Prostate gland (tissue), 2 donors: ENCODE results near the gene SIDT1. TPM values are rescaled to one million over a fixed set of nuclear protein-coding genes. Genes with fewer than 3 reads are reported as not detected.

Source experiments
- DNase-seq: peaks from one replicate; pipeline ENCODE4 v3.0.0-alpha.2; 2019; ENCODE audit warnings: low spot score
- H3K27ac ChIP-seq, 2 donors: fragments of 200-600 bp; sonication (generic); 2 replicates each; pipeline ENCODE4 v1.5.1; 2017 to 2019
- H3K27me3 ChIP-seq: fragments of 200-600 bp; sonication (generic); replicated peaks from 2 replicates; pipeline ENCODE4 v1.5.1; 2019; ENCODE audit not compliant: insufficient read depth
- H3K36me3 ChIP-seq, 2 donors: fragments of 200-600 bp; sonication (generic); 1 replicate in 1 of 2; 2 replicates in 1 of 2; pipeline versions ENCODE4 v1.5.1 to v1.8.1; 2017 to 2019
- H3K4me1 ChIP-seq: fragments of 200-600 bp; sonication (generic); replicated peaks from 2 replicates; pipeline ENCODE4 v1.5.1; 2019
- H3K4me3 ChIP-seq, 2 donors: fragments of 200-600 bp; sonication (generic); 2 replicates each; pipeline ENCODE4 v1.5.1; 2017 to 2019
- H3K9me3 ChIP-seq: fragments of 200-600 bp; sonication (generic); 2 replicates; pipeline ENCODE4 v1.5.1; 2017
- CTCF ChIP-seq, 4 experiments: fragments of 200-600 bp in 2 of 4; fragments of 450-650 bp in 2 of 4; sonication (generic) in 2 of 4; IDR thresholded peaks; 1 replicate in 3 of 4; 2 replicates in 1 of 4; pipeline ENCODE4 v1.5.1; 2016 to 2019; ENCODE audit warnings: antibody characterized with exemption in 4 of 4, mild to moderate bottlenecking in 2 of 4, moderate library complexity in 2 of 4
- POLR2A ChIP-seq: fragments of 450-650 bp; IDR thresholded peaks from one replicate; pipeline ENCODE4 v1.6.1; 2016; ENCODE audit warnings: antibody characterized with exemption, mild to moderate bottlenecking
- POLR2AphosphoS5 ChIP-seq: sonication (generic); formaldehyde crosslinking; IDR thresholded peaks from one replicate; pipeline ENCODE4 v1.6.1; 2017; ENCODE audit warnings: antibody characterized with exemption
- WGBS: methylation state at CpG from one replicate; pipeline ENCODE4 v1.1.5; 2018; 5-methylcytosine and 5-hydroxymethylcytosine counted together
- intact Hi-C: fragments of 100-400 bp; cut with DNase I; formaldehyde crosslinking; loops from one replicate; pipeline ENCODE4 v1.14.2; 2022
- total RNA-seq, 2 donors: library from RNA; depleted of rRNA; stranded (reverse); fragments of >200 nt; gene quantifications; one replicate each; pipeline ENCODE4 v1.1.0, GENCODE V29; 2016

Gene SIDT1
- total RNA-seq, 2 donors from 2014 or later, result 19.9 to 31.2 TPM

GRCh38 chr3:113649174-113649845 lies 117.0 kb downstream of the SIDT1 start:
- Histone ChIP-seq H3K27ac (no peak overlapping the region), H3K36me3 (no peaks in the 10 kb centered on the region), H3K4me1 (no peaks in the 10 kb centered on the region), H3K27me3 (no peaks in the 10 kb centered on the region), H3K4me3 (no peak overlapping the region), H3K9me3 (no peaks in the 10 kb centered on the region)
- no peak for DNase-seq
- no peak for TF ChIP-seq CTCF (IDR thresholded peaks at IDR 0.05)
- TF ChIP-seq POLR2A, result no peak
- TF ChIP-seq POLR2AphosphoS5, result no peak
- intact Hi-C loops, result no loop called here
- 72% methylated on average over 6 of the region's 6 CpGs for WGBS

- intact Hi-C loops, result no loop called here
- H3K27ac ChIP-seq, result no peak overlapping the region
- DNase-seq, result no peak
Measured at GRCh38 chr3:113654310-113654709, 122.0 kb downstream of the SIDT1 start.

GRCh38 chr3:113654851-113655250 lies 122.5 kb downstream of the SIDT1 start:
- intact Hi-C loops, result no loop called here
- H3K27ac ChIP-seq, result no peak overlapping the region
- H3K9me3 ChIP-seq, result no peaks in the 10 kb centered on the region
- no peak for DNase-seq
- H3K4me1 ChIP-seq, result no peaks in the 10 kb centered on the region
- TF ChIP-seq POLR2AphosphoS5 (no peak), CTCF (IDR thresholded peaks at IDR 0.05) (no peak), POLR2A (no peak)
- WGBS, result 84% methylated on average over 3 of the region's 3 CpGs
- H3K4me3 ChIP-seq, result no peak overlapping the region
- H3K36me3 ChIP-seq, result no peaks in the 10 kb centered on the region
- H3K27me3 ChIP-seq, result no peaks in the 10 kb centered on the region

More at GRCh38 chr3:113654310-113654709, 122.0 kb downstream of the SIDT1 start:
- Histone ChIP-seq H3K9me3 (no peaks in the 10 kb centered on the region), H3K27me3 (no peaks in the 10 kb centered on the region), H3K4me3 (no peak overlapping the region), H3K4me1 (no peaks in the 10 kb centered on the region), H3K36me3 (no peaks in the 10 kb centered on the region)
- 78% methylated on average over 1 of the region's 1 CpG for WGBS
- TF ChIP-seq CTCF (IDR thresholded peaks at IDR 0.05), result no peak
- TF ChIP-seq POLR2AphosphoS5, result no peak
- TF ChIP-seq POLR2A, result no peak

- intact Hi-C loops, result no loop called here
- Histone ChIP-seq H3K4me3 (no peak overlapping the region), H3K4me1 (no peaks in the 10 kb centered on the region), H3K27ac (no peak overlapping the region), H3K27me3 (no peaks in the 10 kb centered on the region), H3K9me3 (no peaks in the 10 kb centered on the region), H3K36me3 (no peaks in the 10 kb centered on the region)
- TF ChIP-seq POLR2A (no peak), POLR2AphosphoS5 (no peak), CTCF (IDR thresholded peaks at IDR 0.05) (no peak)
- 97% methylated on average over 3 of the region's 3 CpGs for WGBS
- DNase-seq, result no peak
Measured at GRCh38 chr3:113658107-113658506, 125.8 kb downstream of the SIDT1 start.

GRCh38 chr3:113659101-113659541 lies 126.8 kb downstream of the SIDT1 start:
- no peaks in the 10 kb centered on the region for H3K4me1 ChIP-seq
- no peaks in the 10 kb centered on the region for H3K36me3 ChIP-seq
- intact Hi-C loops, result no loop called here
- H3K4me3 ChIP-seq, result no peak overlapping the region
- no peak for DNase-seq
- no peaks in the 10 kb centered on the region for H3K27me3 ChIP-seq
- H3K9me3 ChIP-seq, result no peaks in the 10 kb centered on the region
- 100% methylated on average over 1 of the region's 1 CpG for WGBS
- TF ChIP-seq POLR2AphosphoS5, result no peak
- no peak for TF ChIP-seq CTCF (IDR thresholded peaks at IDR 0.05)
- no peak for TF ChIP-seq POLR2A
- H3K27ac ChIP-seq, result no peak overlapping the region
